H1 (cell line): ENCODE data around the gene GPRIN1. TPM values are rescaled to one million over a fixed set of nuclear protein-coding genes. Genes with fewer than 3 reads are reported as not detected.

ENCODE experiments used
- CTBP2 ChIP-seq: IDR thresholded peaks from 2 replicates; pipeline ENCODE4 v1.7.0; 2011; ENCODE audit warnings: borderline replicate concordance, mild to moderate bottlenecking, moderate library complexity, mixed read lengths, low read length; ENCODE audit not compliant: insufficient read depth, insufficient read length
- E2F6 ChIP-seq: IDR thresholded peaks from 2 replicates; pipeline ENCODE4 v1.6.1; 2012; ENCODE audit warnings: inconsistent platforms
- PHF8 ChIP-seq: fragments of 200-600 bp; sonication (generic); conservative IDR thresholded peaks from 2 replicates; pipeline ENCODE4 v1.7.1; 2012; ENCODE audit warnings: low read depth, mild to moderate bottlenecking, inconsistent platforms, low read length, moderate library complexity
- RBBP5 ChIP-seq: IDR thresholded peaks from 2 replicates; pipeline ENCODE4 v1.7.1; 2012; ENCODE audit warnings: low read depth, mild to moderate bottlenecking, inconsistent platforms, low read length, moderate library complexity, borderline replicate concordance
- RNF2 ChIP-seq: fragments of 200-900, 300-1000 bp; sonication (generic); IDR thresholded peaks from 2 replicates; pipeline ENCODE4 v1.7.1; 2016; ENCODE audit warnings: borderline replicate concordance, low read depth, mild to moderate bottlenecking, antibody characterized with exemption, low read length; ENCODE audit not compliant: poor library complexity, severe bottlenecking; ENCODE audit errors: missing control alignments
- RXRA ChIP-seq: IDR thresholded peaks from 2 replicates; pipeline ENCODE4 v1.6.1; 2011; ENCODE audit warnings: low read depth, mild to moderate bottlenecking, low read length, moderate library complexity; ENCODE audit not compliant: insufficient read depth
- SIRT6 ChIP-seq: IDR thresholded peaks from one replicate; pipeline ENCODE4 v1.7.1; 2012; ENCODE audit warnings: low read length, inconsistent platforms
- ZNF274 ChIP-seq: IDR thresholded peaks from 2 replicates; pipeline ENCODE4 v1.7.0; 2012; ENCODE audit warnings: low read length, borderline replicate concordance; ENCODE audit errors: extremely low read depth
- polyA plus RNA-seq, 7 experiments: library from polyadenylated mRNA; depleted of rRNA in 3 of 7; stranded (reverse) in 5 of 7; unstranded in 2 of 7; fragments of >200 nt in 5 of 7; fragments of 200-250 nt in 2 of 7; gene quantifications; 1 replicate in 5 of 7; 2 replicates in 1 of 7; 4 replicates in 1 of 7; pipeline versions ENCODE4 v1.2.1 to v1.2.3, GENCODE V29; 2011 to 2013; ENCODE audit warnings: missing spikeins in 2 of 7, mixed read lengths in 2 of 7
- total RNA-seq: library from RNA; stranded (reverse); fragmentation: NEBNext Ultra II Directional; extraction: Animal tissue kit (Norgen Biotek cat#: 25700); gene quantifications from 2 replicates; pipeline ENCODE4 v1.2.1, GENCODE V29; 2021
- TF ChIP-seq, protein P1 (sequence below): fragments of 300-600 bp; sonication (generic); IDR thresholded peaks from 2 replicates; pipeline ENCODE4 v1.7.1; 2012; ENCODE audit warnings: low read length, moderate library complexity, mild to moderate bottlenecking, inconsistent platforms; ENCODE audit not compliant: insufficient replicate concordance

Gene GPRIN1
- total and polyA plus RNA-seq, 2 of the 8 experiments (the other 6 are each of a cell fraction or from before 2014, with no cell fraction given) = 3.3 to 12.0 TPM

- TF ChIP-seq, protein P1, sequence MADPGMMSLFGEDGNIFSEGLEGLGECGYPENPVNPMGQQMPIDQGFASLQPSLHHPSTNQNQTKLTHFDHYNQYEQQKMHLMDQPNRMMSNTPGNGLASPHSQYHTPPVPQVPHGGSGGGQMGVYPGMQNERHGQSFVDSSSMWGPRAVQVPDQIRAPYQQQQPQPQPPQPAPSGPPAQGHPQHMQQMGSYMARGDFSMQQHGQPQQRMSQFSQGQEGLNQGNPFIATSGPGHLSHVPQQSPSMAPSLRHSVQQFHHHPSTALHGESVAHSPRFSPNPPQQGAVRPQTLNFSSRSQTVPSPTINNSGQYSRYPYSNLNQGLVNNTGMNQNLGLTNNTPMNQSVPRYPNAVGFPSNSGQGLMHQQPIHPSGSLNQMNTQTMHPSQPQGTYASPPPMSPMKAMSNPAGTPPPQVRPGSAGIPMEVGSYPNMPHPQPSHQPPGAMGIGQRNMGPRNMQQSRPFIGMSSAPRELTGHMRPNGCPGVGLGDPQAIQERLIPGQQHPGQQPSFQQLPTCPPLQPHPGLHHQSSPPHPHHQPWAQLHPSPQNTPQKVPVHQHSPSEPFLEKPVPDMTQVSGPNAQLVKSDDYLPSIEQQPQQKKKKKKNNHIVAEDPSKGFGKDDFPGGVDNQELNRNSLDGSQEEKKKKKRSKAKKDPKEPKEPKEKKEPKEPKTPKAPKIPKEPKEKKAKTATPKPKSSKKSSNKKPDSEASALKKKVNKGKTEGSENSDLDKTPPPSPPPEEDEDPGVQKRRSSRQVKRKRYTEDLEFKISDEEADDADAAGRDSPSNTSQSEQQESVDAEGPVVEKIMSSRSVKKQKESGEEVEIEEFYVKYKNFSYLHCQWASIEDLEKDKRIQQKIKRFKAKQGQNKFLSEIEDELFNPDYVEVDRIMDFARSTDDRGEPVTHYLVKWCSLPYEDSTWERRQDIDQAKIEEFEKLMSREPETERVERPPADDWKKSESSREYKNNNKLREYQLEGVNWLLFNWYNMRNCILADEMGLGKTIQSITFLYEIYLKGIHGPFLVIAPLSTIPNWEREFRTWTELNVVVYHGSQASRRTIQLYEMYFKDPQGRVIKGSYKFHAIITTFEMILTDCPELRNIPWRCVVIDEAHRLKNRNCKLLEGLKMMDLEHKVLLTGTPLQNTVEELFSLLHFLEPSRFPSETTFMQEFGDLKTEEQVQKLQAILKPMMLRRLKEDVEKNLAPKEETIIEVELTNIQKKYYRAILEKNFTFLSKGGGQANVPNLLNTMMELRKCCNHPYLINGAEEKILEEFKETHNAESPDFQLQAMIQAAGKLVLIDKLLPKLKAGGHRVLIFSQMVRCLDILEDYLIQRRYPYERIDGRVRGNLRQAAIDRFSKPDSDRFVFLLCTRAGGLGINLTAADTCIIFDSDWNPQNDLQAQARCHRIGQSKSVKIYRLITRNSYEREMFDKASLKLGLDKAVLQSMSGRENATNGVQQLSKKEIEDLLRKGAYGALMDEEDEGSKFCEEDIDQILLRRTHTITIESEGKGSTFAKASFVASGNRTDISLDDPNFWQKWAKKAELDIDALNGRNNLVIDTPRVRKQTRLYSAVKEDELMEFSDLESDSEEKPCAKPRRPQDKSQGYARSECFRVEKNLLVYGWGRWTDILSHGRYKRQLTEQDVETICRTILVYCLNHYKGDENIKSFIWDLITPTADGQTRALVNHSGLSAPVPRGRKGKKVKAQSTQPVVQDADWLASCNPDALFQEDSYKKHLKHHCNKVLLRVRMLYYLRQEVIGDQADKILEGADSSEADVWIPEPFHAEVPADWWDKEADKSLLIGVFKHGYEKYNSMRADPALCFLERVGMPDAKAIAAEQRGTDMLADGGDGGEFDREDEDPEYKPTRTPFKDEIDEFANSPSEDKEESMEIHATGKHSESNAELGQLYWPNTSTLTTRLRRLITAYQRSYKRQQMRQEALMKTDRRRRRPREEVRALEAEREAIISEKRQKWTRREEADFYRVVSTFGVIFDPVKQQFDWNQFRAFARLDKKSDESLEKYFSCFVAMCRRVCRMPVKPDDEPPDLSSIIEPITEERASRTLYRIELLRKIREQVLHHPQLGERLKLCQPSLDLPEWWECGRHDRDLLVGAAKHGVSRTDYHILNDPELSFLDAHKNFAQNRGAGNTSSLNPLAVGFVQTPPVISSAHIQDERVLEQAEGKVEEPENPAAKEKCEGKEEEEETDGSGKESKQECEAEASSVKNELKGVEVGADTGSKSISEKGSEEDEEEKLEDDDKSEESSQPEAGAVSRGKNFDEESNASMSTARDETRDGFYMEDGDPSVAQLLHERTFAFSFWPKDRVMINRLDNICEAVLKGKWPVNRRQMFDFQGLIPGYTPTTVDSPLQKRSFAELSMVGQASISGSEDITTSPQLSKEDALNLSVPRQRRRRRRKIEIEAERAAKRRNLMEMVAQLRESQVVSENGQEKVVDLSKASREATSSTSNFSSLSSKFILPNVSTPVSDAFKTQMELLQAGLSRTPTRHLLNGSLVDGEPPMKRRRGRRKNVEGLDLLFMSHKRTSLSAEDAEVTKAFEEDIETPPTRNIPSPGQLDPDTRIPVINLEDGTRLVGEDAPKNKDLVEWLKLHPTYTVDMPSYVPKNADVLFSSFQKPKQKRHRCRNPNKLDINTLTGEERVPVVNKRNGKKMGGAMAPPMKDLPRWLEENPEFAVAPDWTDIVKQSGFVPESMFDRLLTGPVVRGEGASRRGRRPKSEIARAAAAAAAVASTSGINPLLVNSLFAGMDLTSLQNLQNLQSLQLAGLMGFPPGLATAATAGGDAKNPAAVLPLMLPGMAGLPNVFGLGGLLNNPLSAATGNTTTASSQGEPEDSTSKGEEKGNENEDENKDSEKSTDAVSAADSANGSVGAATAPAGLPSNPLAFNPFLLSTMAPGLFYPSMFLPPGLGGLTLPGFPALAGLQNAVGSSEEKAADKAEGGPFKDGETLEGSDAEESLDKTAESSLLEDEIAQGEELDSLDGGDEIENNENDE = no peak
- TF ChIP-seq SIRT6 (no peak), RXRA (no peak), RBBP5 (0 out of 2 replicates have a peak, but pooled peaks have one; percentile 3), ZNF274 (no peak), CTBP2 (no peak), E2F6 (no peak), RNF2 (no peak), PHF8 (no peak)
Measured at GRCh38 chr5:176647843-176648473, 38.0 kb upstream of the GPRIN1 start (continued).
